Measurements from ENCODE around the gene LPO. TPM values are rescaled to one million over a fixed set of nuclear protein-coding genes. Genes with fewer than 3 reads are reported as not detected.

Gene LPO
- total RNA-seq, 1 donor: not detected

DNA sequence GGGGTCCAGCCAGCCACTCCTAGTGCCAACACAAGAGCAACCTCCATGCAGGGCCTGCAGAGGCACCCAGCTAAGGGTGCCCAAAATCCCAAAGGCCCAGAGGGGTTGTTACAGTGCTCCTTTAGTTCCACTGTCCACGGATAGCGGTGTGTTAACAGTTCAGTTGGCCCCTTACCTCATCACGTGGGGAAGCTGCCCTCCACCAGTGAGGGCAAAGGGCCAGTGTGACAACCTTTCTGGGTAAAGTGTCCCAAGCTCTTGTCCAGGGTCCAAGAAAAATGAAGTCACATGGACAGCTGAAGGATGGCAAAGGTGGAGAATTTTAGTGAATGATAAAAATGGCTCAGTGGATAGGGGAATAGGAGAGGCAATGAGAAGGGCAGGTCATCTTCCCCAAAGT, 10.7 kb upstream of the LPO start:
- no peak for DNase-seq (ENCODE audit: low read depth)
- no peak overlapping the region for H3K4me3 ChIP-seq (ENCODE audit: low read depth, low read length)
- TF ChIP-seq, protein P1, sequence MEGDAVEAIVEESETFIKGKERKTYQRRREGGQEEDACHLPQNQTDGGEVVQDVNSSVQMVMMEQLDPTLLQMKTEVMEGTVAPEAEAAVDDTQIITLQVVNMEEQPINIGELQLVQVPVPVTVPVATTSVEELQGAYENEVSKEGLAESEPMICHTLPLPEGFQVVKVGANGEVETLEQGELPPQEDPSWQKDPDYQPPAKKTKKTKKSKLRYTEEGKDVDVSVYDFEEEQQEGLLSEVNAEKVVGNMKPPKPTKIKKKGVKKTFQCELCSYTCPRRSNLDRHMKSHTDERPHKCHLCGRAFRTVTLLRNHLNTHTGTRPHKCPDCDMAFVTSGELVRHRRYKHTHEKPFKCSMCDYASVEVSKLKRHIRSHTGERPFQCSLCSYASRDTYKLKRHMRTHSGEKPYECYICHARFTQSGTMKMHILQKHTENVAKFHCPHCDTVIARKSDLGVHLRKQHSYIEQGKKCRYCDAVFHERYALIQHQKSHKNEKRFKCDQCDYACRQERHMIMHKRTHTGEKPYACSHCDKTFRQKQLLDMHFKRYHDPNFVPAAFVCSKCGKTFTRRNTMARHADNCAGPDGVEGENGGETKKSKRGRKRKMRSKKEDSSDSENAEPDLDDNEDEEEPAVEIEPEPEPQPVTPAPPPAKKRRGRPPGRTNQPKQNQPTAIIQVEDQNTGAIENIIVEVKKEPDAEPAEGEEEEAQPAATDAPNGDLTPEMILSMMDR (IDR thresholded peaks at IDR 0.05; ENCODE audit: insufficient read depth, low read length): no peak

DNA sequence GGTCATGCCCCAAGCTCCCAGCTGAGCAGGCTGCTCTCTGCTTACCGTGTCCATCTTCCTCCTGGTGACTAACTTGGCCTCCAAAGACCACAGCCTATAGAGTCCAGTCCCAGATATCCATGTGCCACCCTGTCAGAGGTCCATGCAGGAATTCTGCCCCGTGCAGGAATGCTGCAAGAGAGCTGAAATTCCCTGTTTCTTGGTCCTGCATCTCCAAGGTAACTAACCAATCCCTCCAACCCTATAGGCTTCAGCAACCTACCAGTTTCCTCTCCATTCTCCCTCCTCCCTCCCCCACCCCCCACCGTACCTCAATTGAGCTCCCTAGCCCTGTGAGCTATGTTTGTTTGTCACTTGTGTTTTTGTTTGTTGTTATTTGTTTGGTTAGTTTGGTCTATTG, 9.7 kb upstream of the LPO start:
- H3K4me3 ChIP-seq (ENCODE audit: low read depth, low read length): no peak overlapping the region
- TF ChIP-seq, protein P1 (IDR thresholded peaks at IDR 0.05; ENCODE audit: insufficient read depth, low read length): no peak

DNA sequence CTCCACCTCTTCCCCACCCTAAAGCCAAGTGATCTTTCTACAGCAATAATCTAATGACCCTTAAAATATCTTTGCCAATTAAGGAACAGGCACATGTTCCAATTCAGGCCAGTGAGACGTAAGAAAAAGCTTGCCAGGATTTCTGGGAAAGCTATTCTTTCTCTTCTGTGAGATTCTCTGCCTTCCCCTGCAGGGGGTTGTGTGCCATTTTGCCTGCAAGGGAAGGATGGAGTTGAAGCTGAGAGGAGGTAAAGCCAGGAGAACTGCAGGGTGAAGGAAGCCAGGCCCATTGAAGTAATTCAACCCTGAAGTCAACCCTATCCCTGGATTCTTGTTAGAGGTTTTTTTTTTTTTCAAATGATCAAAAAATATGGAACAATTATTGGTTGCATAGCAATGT, 9.0 kb upstream of the LPO start:
- DNase-seq (ENCODE audit: low read depth): no peak
- H3K4me3 ChIP-seq (ENCODE audit: low read depth, low read length): no peak overlapping the region
- TF ChIP-seq, protein P1 (IDR thresholded peaks at IDR 0.05; ENCODE audit: insufficient read depth, low read length): no peak

More for the DNA sequence above, 9.7 kb upstream of the LPO start:
- DNase-seq (ENCODE audit: low read depth): no peak

DNA sequence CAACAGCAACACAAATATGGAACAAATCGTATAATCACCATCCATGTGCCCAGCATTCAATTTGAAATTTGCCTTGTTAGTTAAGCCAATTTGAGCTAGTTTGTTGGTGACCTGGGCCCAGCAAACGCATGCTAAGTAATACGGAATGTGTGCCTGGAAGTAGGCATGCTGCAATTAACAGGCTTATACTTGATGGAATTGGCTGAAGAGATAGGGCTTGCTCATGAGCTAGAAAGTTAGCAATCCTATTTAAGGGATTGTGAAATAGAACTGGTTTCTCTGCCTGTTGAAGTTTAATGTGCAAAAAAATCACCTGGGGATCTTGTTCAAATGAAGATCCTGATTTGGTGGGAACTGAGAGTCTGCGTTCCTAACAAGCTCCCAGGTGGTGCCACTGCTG, 8.5 kb upstream of the LPO start:
- no peak overlapping the region for H3K4me3 ChIP-seq (ENCODE audit: low read depth, low read length)
- no peak for DNase-seq (ENCODE audit: low read depth)
- TF ChIP-seq, protein P1 (IDR thresholded peaks at IDR 0.05; ENCODE audit: insufficient read depth, low read length): no peak

DNA sequence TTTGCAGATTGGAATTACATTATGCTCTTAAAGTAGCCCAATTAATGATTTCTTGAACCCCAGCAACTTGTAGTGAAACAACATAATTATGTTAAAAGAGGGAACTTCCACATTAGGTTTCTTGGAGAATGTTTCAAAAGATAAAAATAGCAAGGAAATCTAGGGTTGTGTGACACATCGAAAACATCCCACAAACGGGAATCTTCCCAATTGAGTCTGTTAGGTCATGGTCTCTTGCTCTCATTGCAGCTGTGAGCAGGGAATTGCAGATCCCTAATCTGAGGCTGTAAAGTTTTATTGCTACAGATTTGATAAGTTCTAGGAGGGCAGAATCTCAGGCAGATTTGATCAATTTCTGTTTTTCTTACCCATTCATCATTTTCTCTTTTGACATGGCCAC, 6.7 kb upstream of the LPO start:
- no peak overlapping the region for H3K4me3 ChIP-seq (ENCODE audit: low read depth, low read length)
- TF ChIP-seq, protein P1 (IDR thresholded peaks at IDR 0.05; ENCODE audit: insufficient read depth, low read length): no peak
- DNase-seq (ENCODE audit: low read depth): peak; percentile 40

DNA sequence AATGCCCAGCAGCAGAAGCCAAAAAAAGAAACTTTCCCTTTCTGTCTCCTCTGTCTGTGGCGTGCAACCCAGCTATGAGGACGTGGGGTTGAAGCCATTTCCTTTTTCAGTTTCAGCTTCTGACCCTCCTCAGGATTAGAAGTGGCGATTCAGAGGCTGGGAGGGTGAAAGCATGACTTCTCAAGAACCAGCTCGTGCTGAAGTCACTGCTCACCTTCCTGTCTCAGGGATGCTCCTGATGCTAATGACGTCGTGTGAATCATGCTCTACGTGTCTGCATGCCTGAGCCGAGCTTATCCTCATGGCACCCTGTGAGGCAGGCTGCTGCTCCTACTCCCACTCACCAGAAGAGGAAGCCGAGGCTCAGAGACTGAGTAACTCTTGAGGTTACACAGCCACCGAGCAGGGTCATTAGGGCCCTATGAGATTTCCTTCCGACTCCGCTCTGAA, 5.7 kb upstream of the LPO start:
- TF ChIP-seq, protein P1 (IDR thresholded peaks at IDR 0.05; ENCODE audit: insufficient read depth, low read length): no peak
- DNase-seq (ENCODE audit: low read depth): peak; percentile 56
- H3K4me3 ChIP-seq (ENCODE audit: low read depth, low read length): no peak overlapping the region

DNA sequence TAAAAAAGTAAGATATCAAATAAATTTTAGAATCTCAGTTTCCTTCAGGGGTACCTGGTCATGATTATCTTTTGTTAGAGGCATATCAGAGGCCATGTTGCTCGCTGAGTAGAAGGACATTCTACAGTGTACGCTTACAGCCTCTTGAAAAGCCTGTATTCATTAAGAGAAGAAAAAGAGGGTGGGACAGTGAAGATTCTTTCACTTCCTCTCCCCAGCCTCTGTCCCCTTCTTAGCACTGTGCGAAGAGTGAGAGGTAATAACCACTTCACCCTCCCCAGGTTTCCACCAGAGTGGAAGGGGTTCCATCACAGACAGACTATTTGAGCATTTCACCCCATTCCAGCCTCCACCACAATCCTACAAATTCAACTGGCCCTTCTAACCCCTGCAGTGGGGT, 4.8 kb upstream of the LPO start:
- no peak overlapping the region for H3K4me3 ChIP-seq (ENCODE audit: low read depth, low read length)
- TF ChIP-seq, protein P1 (IDR thresholded peaks at IDR 0.05; ENCODE audit: insufficient read depth, low read length): no peak

More for the DNA sequence above, 4.8 kb upstream of the LPO start:
- DNase-seq (ENCODE audit: low read depth): no peak

Data from fibroblast of the aortic adventitia (primary cell).